AG04450 (cell line): ENCODE data around the gene AHRR. TPM values are rescaled to one million over a fixed set of nuclear protein-coding genes. Genes with fewer than 3 reads are reported as not detected.

Source experiments
- CTCF ChIA-PET: fragments of 300-600, 350-600 bp; formaldehyde crosslinking; extraction: SDS; loops from one replicate; lab custom pipeline; 2022; ENCODE audit warnings: antibody characterized with exemption, inconsistent platforms; lab: Charles Lee
- POLR2A ChIA-PET: fragments of 350-600 bp; formaldehyde crosslinking; extraction: SDS; loops from one replicate; lab custom pipeline; 2021; ENCODE audit warnings: antibody characterized with exemption, inconsistent platforms; lab: Yijun Ruan, JAX
- DNase-seq: peaks from one replicate; pipeline ENCODE4 v3.0.0-alpha.2; 2011; ENCODE audit warnings: low read depth, low spot score
- H3K27ac ChIP-seq: one replicate; pipeline ENCODE4 v1.5.1; 2012; ENCODE audit warnings: low read depth, low read length, control low read depth
- H3K27me3 ChIP-seq: one replicate; pipeline ENCODE4 v1.6.0; 2012; ENCODE audit warnings: low read length; ENCODE audit not compliant: control insufficient read depth, insufficient read depth
- H3K4me3 ChIP-seq: 2 replicates; pipeline ENCODE4 v1.5.1; 2011; ENCODE audit warnings: mild to moderate bottlenecking, low read depth, low read length, control low read depth
- H3K9me3 ChIP-seq: 2 replicates; pipeline ENCODE4 v1.5.1; 2012; ENCODE audit warnings: low read length; ENCODE audit not compliant: control insufficient read depth, insufficient read depth
- CTCF ChIP-seq: IDR thresholded peaks from 2 replicates; pipeline ENCODE4 v1.5.1; 2011; ENCODE audit warnings: low read depth, low read length, control low read depth, inconsistent platforms
- polyA plus RNA-seq: library from polyadenylated mRNA; depleted of rRNA; stranded (reverse); fragments of >200 nt; gene quantifications from 2 replicates; pipeline ENCODE4 v1.2.3, GENCODE V29; 2011

AHRR gene
- polyA plus RNA-seq, 1 experiment = 22.3 TPM

GRCh38 chr5:329768-330167 lies 8.3 kb downstream of the AHRR start:
- H3K27ac ChIP-seq = no peak overlapping the region
- peaks cover 4% of the 10 kb centered on the region for H3K9me3 ChIP-seq
- POLR2A ChIA-PET = no interaction called here

GRCh38 chr5:332843-333242 lies 11.3 kb downstream of the AHRR start:
- POLR2A ChIA-PET = no interaction called here
- Histone ChIP-seq H3K27me3 (no peaks in the 10 kb centered on the region), H3K4me3 (no peak overlapping the region), H3K9me3 (no peaks in the 10 kb centered on the region; the same call in 1 of the 2 replicates), H3K27ac (no peak overlapping the region)
- no peak for TF ChIP-seq CTCF
- CTCF ChIA-PET = no interaction called here
- no peak for DNase-seq

More at GRCh38 chr5:329768-330167, 8.3 kb downstream of the AHRR start:
- Histone ChIP-seq H3K27me3 (no peaks in the 10 kb centered on the region), H3K4me3 (no peak overlapping the region)
- CTCF ChIA-PET = interaction anchor here (0.7 to 1.8 kb wide), 2 partner anchors 8 to 101 kb away, joined by 3 to 6 read pairs; no protein-coding TSS in a partner anchor
- no peak for TF ChIP-seq CTCF
- no peak for DNase-seq

- H3K9me3 ChIP-seq = no peaks in the 10 kb centered on the region; the same call in 1 of the 2 replicates
- POLR2A ChIA-PET = no interaction called here
- DNase-seq = no peak
- CTCF ChIA-PET = no interaction called here
- no peak overlapping the region for H3K4me3 ChIP-seq
- H3K27me3 ChIP-seq = no peaks in the 10 kb centered on the region
- H3K27ac ChIP-seq = no peak overlapping the region
- no peak for TF ChIP-seq CTCF
Measured at GRCh38 chr5:333945-334344, 12.4 kb downstream of the AHRR start.

- no peaks in the 10 kb centered on the region; the same call in 1 of the 2 replicates for H3K9me3 ChIP-seq
- no peak overlapping the region for H3K27ac ChIP-seq
- CTCF ChIA-PET = no interaction called here
- no peak for DNase-seq
- no peak overlapping the region for H3K4me3 ChIP-seq
- TF ChIP-seq CTCF = no peak
- no peaks in the 10 kb centered on the region for H3K27me3 ChIP-seq
- POLR2A ChIA-PET = interaction anchor here (0.6 kb wide), 1 partner anchor 69 kb away, joined by 5 read pairs; no protein-coding TSS in a partner anchor
Measured at GRCh38 chr5:334903-335739, 13.6 kb downstream of the AHRR start.

GRCh38 chr5:335740-336038 lies 14.2 kb downstream of the AHRR start:
- Histone ChIP-seq H3K27me3 (no peaks in the 10 kb centered on the region), H3K4me3 (no peak overlapping the region), H3K9me3 (no peaks in the 10 kb centered on the region; the same call in 1 of the 2 replicates), H3K27ac (no peak overlapping the region)
- no peak for DNase-seq
- POLR2A ChIA-PET = no interaction called here
- TF ChIP-seq CTCF = no peak
- CTCF ChIA-PET = no interaction called here
